ENCODE measurements around the gene PSTPIP1.
A peak's percentile ranks its signal among the peaks of the same experiment; 100 is the strongest.

The PSTPIP1 gene

DNA sequence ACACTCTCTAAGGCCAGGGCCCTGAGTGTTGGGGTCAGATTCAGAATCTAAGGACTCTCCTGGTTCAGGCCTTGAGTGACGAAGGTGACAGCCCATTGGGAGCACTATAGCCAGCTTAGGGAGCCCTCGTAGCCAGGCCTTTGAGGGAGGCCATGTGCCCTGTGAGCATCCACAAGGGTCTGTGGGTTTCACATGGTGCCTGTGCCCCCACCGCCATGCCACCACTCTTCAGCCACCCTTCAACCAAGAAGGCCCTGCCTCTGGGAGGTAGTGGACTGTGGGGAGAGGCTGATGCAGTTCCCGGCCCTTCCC is 38.4 kb downstream of the PSTPIP1 start:
- peaks cover 18% of the 10 kb centered on the region for H3K36me3 ChIP-seq (ENCODE audit: control insufficient read depth, insufficient read depth, low read length)
- no peak for DNase-seq (ENCODE audit: extremely low read depth, insufficient read length)
- H3K4me3 ChIP-seq (replicated peaks; ENCODE audit: low read depth, low read length), result no peak overlapping the region
- TF ChIP-seq, protein P1, sequence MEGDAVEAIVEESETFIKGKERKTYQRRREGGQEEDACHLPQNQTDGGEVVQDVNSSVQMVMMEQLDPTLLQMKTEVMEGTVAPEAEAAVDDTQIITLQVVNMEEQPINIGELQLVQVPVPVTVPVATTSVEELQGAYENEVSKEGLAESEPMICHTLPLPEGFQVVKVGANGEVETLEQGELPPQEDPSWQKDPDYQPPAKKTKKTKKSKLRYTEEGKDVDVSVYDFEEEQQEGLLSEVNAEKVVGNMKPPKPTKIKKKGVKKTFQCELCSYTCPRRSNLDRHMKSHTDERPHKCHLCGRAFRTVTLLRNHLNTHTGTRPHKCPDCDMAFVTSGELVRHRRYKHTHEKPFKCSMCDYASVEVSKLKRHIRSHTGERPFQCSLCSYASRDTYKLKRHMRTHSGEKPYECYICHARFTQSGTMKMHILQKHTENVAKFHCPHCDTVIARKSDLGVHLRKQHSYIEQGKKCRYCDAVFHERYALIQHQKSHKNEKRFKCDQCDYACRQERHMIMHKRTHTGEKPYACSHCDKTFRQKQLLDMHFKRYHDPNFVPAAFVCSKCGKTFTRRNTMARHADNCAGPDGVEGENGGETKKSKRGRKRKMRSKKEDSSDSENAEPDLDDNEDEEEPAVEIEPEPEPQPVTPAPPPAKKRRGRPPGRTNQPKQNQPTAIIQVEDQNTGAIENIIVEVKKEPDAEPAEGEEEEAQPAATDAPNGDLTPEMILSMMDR (IDR thresholded peaks at IDR 0.05; ENCODE audit: insufficient read depth, low read length, poor library complexity, severe bottlenecking), result no peak
- H3K27me3 ChIP-seq (replicated peaks; ENCODE audit: control insufficient read depth, insufficient read depth, low read length), result no peaks in the 10 kb centered on the region

DNA sequence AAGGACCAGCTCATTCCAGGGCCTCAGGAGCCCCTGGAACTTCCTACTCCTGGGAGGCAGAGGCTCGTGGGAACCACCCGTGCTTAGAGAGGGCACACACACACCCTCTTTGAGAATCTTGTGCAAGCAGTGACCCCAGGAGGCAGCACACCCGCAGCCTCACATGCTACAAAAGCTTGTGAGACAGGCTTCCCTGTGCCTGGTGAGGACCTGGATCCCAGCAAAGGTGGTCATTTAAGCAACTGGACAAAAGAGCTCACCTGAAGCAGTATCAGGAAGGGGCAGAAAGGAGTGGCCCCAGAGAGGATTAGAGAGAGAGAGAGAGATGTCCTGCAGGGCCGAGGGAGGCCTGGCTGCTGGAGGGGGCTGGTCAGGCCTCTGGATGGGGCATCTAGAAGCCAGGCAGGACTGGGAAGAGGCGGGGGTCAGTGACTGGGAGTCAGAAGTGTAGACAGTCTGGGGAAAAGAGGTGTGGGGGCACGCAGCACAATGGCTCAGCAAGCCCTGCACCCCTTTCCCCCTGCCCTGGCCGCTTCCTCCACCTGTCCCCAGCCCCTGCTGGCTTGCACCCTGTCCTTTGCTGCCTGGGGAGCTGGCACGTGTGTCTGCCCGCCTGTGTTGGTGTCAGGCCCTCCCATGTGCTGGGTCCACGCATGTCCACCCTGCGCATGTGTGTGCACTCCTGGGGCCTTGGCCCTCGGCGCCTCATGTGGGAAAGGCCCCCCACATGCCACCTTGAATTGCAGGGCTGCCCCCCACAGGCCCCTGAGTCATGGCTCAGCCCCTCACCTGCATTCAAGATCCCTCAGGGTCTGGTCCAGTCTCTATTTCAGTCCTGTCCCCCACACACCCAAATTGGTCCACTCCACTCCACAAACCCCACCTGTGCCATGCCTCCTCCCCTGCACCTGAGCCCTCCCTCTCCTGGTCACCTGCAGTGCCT is 39.1 kb downstream of the PSTPIP1 start:
- Histone ChIP-seq H3K36me3 (ENCODE audit: control insufficient read depth, insufficient read depth, low read length) (peaks cover 14% of the 10 kb centered on the region), H3K27me3 (replicated peaks; ENCODE audit: control insufficient read depth, insufficient read depth, low read length) (no peaks in the 10 kb centered on the region), H3K4me3 (replicated peaks; ENCODE audit: low read depth, low read length) (no peak overlapping the region)
- TF ChIP-seq, protein P1 (IDR thresholded peaks at IDR 0.05; ENCODE audit: insufficient read depth, low read length, poor library complexity, severe bottlenecking), result no peak
- DNase-seq (ENCODE audit: extremely low read depth, insufficient read length), result no peak

DNA sequence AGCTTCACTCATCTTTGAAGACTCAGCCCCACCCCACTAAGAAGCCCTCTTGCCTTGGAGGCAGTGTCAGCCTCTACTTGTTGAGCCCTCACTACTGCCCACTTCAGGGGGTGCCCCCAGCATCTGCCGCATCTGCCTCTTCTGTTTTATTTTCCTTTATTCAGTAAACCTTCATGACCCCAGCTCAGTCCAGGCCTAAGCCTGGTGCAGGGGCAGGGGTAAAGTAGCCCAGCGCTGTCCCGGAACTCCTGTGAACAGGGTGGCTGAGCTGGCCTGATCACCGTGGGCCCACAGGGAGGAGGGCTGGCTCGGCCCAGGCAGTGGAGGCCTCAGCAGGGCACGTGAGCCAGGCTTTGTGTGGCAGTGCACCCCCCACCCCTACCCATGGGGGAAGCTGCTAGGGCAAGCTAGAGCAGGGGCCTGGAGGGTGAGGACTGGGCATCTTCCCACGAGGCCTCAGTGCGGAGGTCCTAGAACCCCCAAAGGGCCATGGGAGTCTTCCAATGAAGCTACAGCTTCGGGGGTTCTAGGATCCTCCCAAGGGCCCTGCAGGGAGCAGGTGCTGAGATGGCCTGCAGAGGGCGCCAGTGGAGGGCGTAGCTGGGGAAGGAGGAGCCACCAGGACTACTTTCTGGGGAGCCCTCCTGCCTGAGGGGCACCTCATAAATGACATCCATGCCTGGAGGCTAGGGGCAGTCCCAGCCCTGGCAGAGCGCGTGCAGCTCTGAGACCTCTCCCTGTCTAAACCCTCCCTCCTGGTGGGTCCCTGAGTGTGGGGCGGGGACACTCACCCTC is 40.0 kb downstream of the PSTPIP1 start:
- no peak for DNase-seq (ENCODE audit: extremely low read depth, insufficient read length)
- H3K36me3 ChIP-seq (ENCODE audit: control insufficient read depth, insufficient read depth, low read length), result peaks cover 14% of the 10 kb centered on the region
- H3K4me3 ChIP-seq (replicated peaks; ENCODE audit: low read depth, low read length), result no peak overlapping the region
- no peaks in the 10 kb centered on the region for H3K27me3 ChIP-seq (replicated peaks; ENCODE audit: control insufficient read depth, insufficient read depth, low read length)
- TF ChIP-seq, protein P1 (IDR thresholded peaks at IDR 0.05; ENCODE audit: insufficient read depth, low read length, poor library complexity, severe bottlenecking), result peak; percentile 85

DNA sequence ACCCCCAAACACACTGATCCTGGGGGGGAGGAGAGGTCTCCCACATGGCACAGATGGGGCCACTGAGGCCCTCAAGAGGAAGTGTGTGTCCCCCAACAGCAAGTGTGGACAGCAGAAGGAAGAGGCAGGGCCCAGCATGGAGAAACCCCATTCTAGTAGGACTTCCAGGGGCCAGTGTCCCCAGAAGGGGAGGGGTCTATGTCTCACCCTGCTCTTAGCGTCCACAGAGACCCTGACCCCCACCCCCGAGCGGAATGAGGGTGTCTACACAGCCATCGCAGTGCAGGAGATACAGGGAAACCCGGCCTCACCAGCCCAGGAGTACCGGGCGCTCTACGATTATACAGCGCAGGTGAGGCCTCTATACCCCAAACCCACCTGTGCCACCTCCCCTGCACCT is 40.7 kb downstream of the PSTPIP1 start:
- no peak for DNase-seq (ENCODE audit: extremely low read depth, insufficient read length)
- TF ChIP-seq, protein P1 (IDR thresholded peaks at IDR 0.05; ENCODE audit: insufficient read depth, low read length, poor library complexity, severe bottlenecking), result no peak
- Histone ChIP-seq H3K27me3 (replicated peaks; ENCODE audit: control insufficient read depth, insufficient read depth, low read length) (no peaks in the 10 kb centered on the region), H3K4me3 (replicated peaks; ENCODE audit: low read depth, low read length) (no peak overlapping the region), H3K36me3 (ENCODE audit: control insufficient read depth, insufficient read depth, low read length) (peaks cover 14% of the 10 kb centered on the region)

DNA sequence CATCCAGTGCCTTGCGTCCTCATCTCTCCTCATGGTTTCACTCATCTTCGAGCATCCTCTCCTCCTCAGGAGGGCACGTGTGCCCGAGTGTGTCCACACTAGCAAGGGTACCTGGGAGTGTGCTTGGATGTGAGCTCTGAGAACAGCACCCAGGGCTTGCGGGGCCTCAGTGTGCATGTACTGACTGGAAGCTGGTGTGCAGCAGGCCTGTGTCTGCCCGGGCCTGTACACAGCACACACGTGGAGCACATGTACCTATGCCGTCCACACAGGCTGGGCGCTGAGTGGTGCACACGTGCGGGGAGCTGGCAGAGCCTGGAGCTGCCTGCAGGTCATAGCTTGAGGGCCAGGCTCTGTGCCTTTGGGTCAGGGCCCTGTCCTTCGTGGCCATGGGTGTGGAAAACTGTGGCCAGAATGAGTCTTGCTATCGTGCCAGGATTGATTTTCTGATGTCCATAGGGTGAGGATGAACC is 41.1 kb downstream of the PSTPIP1 start:
- TF ChIP-seq, protein P1 (IDR thresholded peaks at IDR 0.05; ENCODE audit: insufficient read depth, low read length, poor library complexity, severe bottlenecking), result no peak
- DNase-seq (ENCODE audit: extremely low read depth, insufficient read length), result no peak
- Histone ChIP-seq H3K36me3 (ENCODE audit: control insufficient read depth, insufficient read depth, low read length) (peaks cover 14% of the 10 kb centered on the region), H3K27me3 (replicated peaks; ENCODE audit: control insufficient read depth, insufficient read depth, low read length) (no peaks in the 10 kb centered on the region), H3K4me3 (replicated peaks; ENCODE audit: low read depth, low read length) (no peak overlapping the region)

Measured in GM06990 (cell line).